ENCODE data around the gene STUB1. TPM values are rescaled to one million over a fixed set of nuclear protein-coding genes. Genes with fewer than 3 reads are reported as not detected.
A peak's percentile ranks its signal among the peaks of the same experiment; 100 is the strongest.

The STUB1 gene
- total and polyA plus RNA-seq, 4 donors, result 67.4 to 169 (median 105) TPM

DNA sequence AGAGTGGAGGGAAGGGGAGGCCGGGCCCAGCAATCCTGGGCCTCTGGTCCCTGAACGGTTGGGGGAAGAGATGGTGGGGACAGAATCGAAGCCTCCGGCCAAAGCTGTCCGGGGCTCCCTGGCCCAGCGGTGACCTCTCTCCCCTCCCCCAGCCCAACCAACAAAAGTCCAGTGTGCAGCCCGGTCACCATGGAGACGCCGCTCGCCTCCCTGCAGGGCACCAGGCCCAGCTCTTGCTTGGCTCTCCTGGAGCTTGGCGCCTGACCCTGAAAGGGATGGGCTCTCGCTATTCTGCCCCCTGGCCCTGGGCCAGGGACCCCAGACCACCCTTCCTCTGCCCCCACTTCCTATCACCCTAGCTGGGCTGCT lies 36.0 kb downstream of the STUB1 start:
- H3K36me3 ChIP-seq (ENCODE audit: control insufficient read depth in 1 of 2, insufficient read depth in 2 of 2, low read length in 1 of 2), result no peaks in the 10 kb centered on the region
- no peak overlapping the region for H3K27ac ChIP-seq (ENCODE audit: low read depth in 1 of 2, low read length in 2 of 2)
- H3K27me3 ChIP-seq (ENCODE audit: control insufficient read depth in 1 of 2, insufficient read depth in 2 of 2, low read length in 1 of 2), result no peaks in the 10 kb centered on the region
- H3K4me1 ChIP-seq (ENCODE audit: control insufficient read depth in 1 of 2, insufficient read depth in 2 of 2, low read length in 2 of 2), result no peaks in the 10 kb centered on the region
- ATAC-seq (ENCODE audit: low FRiP score) (no peak), DNase-seq (no peak)
- no peaks in the 10 kb centered on the region for H3K9me3 ChIP-seq (ENCODE audit: control insufficient read depth, low read length)
- intact Hi-C loops (cut with DNase I), result loop anchor here in 1 of 2 donors (10.0 kb wide), 1 partner anchor 259 kb away; the partner anchor contains the start of gene LMF1
- 8 to 13% methylated on average over 12 of the region's 12 CpGs for WGBS, 2 donors
- H3K4me3 ChIP-seq (ENCODE audit: low read length in 2 of 2), result no peak overlapping the region

DNA sequence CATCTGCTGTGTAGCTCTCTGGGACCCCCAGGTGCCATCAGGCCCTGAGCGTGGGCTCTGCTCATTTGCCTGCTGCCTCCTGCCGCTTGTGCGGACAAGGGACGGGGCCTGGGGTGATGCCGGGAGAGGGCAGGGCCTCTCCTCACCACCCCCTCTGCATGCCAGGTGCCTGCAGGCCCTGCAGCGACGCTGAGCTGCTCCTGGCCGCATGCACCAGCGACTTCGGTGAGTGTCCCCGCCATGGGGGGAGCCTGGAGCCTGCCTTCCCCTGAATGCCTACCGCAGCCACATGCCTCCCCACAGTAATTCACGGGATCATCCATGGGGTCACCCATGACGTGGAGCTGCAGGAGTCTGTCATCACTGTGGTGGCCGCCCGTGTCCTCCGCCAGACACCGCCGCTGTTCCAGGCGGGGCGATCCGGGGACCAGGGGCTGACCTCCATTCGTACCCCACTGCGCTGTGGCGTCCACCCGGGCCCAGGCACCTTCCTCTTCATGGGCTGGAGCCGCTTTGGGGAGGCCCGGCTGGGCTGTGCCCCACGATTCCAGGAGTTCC lies 36.6 kb downstream of the STUB1 start:
- DNase-seq, result no peak
- Histone ChIP-seq H3K4me1 (ENCODE audit: control insufficient read depth in 1 of 2, insufficient read depth in 2 of 2, low read length in 2 of 2) (no peaks in the 10 kb centered on the region), H3K27ac (ENCODE audit: low read depth in 1 of 2, low read length in 2 of 2) (no peak overlapping the region), H3K9me3 (ENCODE audit: control insufficient read depth, low read length) (no peaks in the 10 kb centered on the region), H3K4me3 (ENCODE audit: low read length in 2 of 2) (no peak overlapping the region), H3K27me3 (ENCODE audit: control insufficient read depth in 1 of 2, insufficient read depth in 2 of 2, low read length in 1 of 2) (no peaks in the 10 kb centered on the region), H3K36me3 (ENCODE audit: control insufficient read depth in 1 of 2, insufficient read depth in 2 of 2, low read length in 1 of 2) (no peaks in the 10 kb centered on the region)
- WGBS, 2 donors, result 93 to 94% methylated on average over 28 to 29 of the region's 29 CpGs
- intact Hi-C loops (cut with DNase I), result loop anchor here in 1 of 2 donors (10.0 kb wide), 1 partner anchor 258 kb away; the partner anchor contains the start of gene LMF1
- no peak for ATAC-seq (ENCODE audit: low FRiP score)

DNA sequence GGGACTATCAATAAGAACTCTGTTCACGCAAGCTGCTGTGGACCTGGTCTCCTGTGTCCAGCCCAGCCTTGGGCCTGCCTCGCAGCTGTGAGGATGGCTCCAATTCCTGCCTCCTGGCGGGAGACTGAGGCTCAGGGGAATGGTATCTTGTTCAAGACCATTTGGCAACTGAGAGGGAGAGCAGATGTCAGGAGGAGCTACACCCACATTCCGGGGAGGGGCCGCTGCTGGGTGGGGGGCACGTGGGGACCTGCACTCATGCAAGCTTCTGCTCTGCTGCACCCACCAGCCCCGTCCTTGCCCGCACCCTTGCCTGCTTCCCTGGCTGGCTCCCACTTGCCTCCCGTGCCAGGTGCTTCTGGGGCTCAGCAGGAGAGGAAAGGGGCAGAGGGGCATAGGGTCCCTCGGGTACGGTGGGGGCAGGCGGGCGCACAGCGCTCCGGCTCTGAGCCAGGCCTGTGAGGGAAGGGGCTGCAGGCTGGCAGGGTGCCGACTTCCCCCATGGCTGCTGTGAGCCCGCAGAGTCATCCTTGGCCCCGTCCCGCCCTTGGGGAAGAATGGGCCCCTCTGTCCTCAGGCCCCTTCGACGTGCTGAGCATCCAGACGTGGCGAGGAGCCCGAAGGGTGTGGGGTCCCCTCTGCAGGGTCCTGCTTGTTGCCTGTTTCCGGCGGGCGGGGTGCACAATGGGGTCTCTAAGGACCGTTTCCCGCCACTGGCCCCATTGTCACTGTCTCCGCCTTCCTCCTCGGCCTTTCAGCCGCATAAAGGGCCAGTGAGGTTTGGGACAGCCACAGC lies 37.4 kb downstream of the STUB1 start:
- H3K4me3 ChIP-seq (ENCODE audit: low read length in 2 of 2), result no peak overlapping the region
- intact Hi-C loops (cut with DNase I), result loop anchor here in 1 of 2 donors (10.0 kb wide), 1 partner anchor 257 kb away; the partner anchor contains the start of gene LMF1
- no peak for ATAC-seq (ENCODE audit: low FRiP score)

DNA sequence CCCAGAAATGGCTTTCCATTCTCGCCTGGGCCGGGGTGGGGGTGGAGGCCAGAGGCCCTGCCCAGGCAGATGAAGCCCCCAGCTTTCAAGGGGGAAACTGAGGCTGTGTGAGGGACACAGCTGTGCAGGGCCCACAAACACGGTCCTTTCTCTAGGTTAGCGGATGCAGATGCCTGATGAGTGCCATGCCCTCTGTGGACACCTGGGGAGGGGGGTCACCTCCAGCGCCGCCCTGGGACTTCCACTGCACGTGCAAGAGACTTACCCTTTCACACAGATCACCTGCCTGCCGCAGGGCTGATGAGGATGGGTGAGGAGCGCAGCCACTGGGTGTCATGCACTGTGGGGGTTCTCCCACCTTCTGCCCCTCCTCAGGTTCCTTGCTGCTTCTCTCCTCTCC lies 38.2 kb downstream of the STUB1 start:
- WGBS, 2 donors, result 94 to 97% methylated on average over 9 of the region's 9 CpGs
- no peaks in the 10 kb centered on the region for H3K27me3 ChIP-seq (ENCODE audit: control insufficient read depth in 1 of 2, insufficient read depth in 2 of 2, low read length in 1 of 2)
- H3K27ac ChIP-seq (ENCODE audit: low read depth in 1 of 2, low read length in 2 of 2), result no peak overlapping the region
- no peaks in the 10 kb centered on the region for H3K9me3 ChIP-seq (ENCODE audit: control insufficient read depth, low read length)
- intact Hi-C loops (cut with DNase I), result loop anchor here in 1 of 2 donors (10.0 kb wide), 1 partner anchor 256 kb away; the partner anchor contains the start of gene LMF1
- DNase-seq, result no peak
- no peaks in the 10 kb centered on the region for H3K36me3 ChIP-seq (ENCODE audit: control insufficient read depth in 1 of 2, insufficient read depth in 2 of 2, low read length in 1 of 2)
- no peak overlapping the region for H3K4me3 ChIP-seq (ENCODE audit: low read length in 2 of 2)
- H3K4me1 ChIP-seq (ENCODE audit: control insufficient read depth in 1 of 2, insufficient read depth in 2 of 2, low read length in 2 of 2), result no peaks in the 10 kb centered on the region
- ATAC-seq (ENCODE audit: low FRiP score), result no peak

More for the DNA sequence above, 37.4 kb downstream of the STUB1 start:
- no peak overlapping the region for H3K27ac ChIP-seq (ENCODE audit: low read depth in 1 of 2, low read length in 2 of 2)
- no peaks in the 10 kb centered on the region for H3K36me3 ChIP-seq (ENCODE audit: control insufficient read depth in 1 of 2, insufficient read depth in 2 of 2, low read length in 1 of 2)
- DNase-seq, result no peak
- no peaks in the 10 kb centered on the region for H3K4me1 ChIP-seq (ENCODE audit: control insufficient read depth in 1 of 2, insufficient read depth in 2 of 2, low read length in 2 of 2)
- H3K27me3 ChIP-seq (ENCODE audit: control insufficient read depth in 1 of 2, insufficient read depth in 2 of 2, low read length in 1 of 2), result no peaks in the 10 kb centered on the region
- H3K9me3 ChIP-seq (ENCODE audit: control insufficient read depth, low read length), result no peaks in the 10 kb centered on the region
- WGBS, 2 donors, result 87% methylated on average over 27 to 32 of the region's 32 CpGs

DNA sequence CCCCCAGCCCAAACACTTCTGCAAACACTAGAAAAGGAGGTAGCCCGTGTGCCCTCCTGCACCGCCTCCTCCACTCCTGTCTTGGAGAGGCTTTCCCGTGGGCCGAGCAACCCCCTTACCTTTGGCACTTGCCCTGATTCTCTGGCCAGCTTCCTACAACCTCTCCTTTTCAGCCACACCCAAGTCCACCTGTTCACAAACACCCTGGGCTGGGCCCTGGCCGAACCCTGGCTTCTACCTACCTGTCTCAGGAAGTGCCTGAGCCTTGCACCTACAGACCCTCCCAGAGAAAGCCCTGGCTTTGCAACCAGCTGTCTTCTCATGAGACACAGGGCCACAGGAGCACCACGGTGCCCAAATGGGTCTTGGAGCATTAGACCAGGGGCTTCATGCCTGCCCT lies 38.7 kb downstream of the STUB1 start:
- ATAC-seq (ENCODE audit: low FRiP score) (no peak), DNase-seq (no peak)
- 84 to 95% methylated on average over 6 of the region's 6 CpGs for WGBS, 2 donors
- Histone ChIP-seq H3K4me3 (ENCODE audit: low read length in 2 of 2) (no peak overlapping the region), H3K4me1 (ENCODE audit: control insufficient read depth in 1 of 2, insufficient read depth in 2 of 2, low read length in 2 of 2) (no peaks in the 10 kb centered on the region), H3K27ac (ENCODE audit: low read depth in 1 of 2, low read length in 2 of 2) (no peak overlapping the region), H3K9me3 (ENCODE audit: control insufficient read depth, low read length) (no peaks in the 10 kb centered on the region), H3K27me3 (ENCODE audit: control insufficient read depth in 1 of 2, insufficient read depth in 2 of 2, low read length in 1 of 2) (no peaks in the 10 kb centered on the region), H3K36me3 (ENCODE audit: control insufficient read depth in 1 of 2, insufficient read depth in 2 of 2, low read length in 1 of 2) (no peaks in the 10 kb centered on the region)
- intact Hi-C loops (cut with DNase I), result loop anchor here in 1 of 2 donors (10.0 kb wide), 1 partner anchor 256 kb away; the partner anchor contains the start of gene LMF1

DNA sequence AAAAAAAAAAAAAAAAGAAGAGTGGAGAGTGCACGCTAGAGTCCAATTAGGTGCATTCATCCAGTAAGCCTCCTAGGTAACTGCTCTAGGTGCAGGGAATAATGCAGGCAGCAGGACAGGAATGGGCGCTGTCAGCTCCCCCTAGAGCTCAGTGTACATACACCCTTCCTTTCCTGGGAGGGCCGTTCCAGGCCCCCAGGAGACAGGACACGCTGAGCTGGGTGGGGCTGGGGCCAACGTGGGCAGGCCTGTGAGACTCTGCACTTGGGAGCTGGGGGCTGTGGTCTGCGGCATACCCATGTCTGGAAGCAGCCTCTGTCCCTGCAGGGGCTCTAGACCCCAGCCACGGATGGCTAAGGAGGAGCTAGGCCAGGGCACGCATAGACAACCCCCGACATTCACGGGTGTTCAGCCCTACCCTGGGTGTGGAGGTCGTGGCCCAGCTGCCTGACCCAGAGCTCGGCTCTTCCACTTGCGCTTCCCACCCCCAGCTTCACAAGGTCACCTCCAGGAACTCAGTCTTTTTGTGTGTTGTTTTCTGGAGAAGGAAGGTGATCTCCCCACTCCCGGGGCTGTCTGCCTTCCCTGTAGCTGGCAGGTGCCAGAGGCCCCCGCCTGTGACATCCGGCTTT lies 39.7 kb downstream of the STUB1 start:
- intact Hi-C loops (cut with DNase I), result loop anchor here in 1 of 2 donors (2.0 to 10.0 kb wide), 2 partner anchors 21 to 255 kb away; partner anchors contain the start of genes CIAO3 and LMF1
- Histone ChIP-seq H3K27me3 (ENCODE audit: control insufficient read depth in 1 of 2, insufficient read depth in 2 of 2, low read length in 1 of 2) (no peaks in the 10 kb centered on the region), H3K4me1 (ENCODE audit: control insufficient read depth in 1 of 2, insufficient read depth in 2 of 2, low read length in 2 of 2) (no peaks in the 10 kb centered on the region), H3K27ac (ENCODE audit: low read depth in 1 of 2, low read length in 2 of 2) (no peak overlapping the region), H3K4me3 (ENCODE audit: low read length in 2 of 2) (no peak overlapping the region), H3K9me3 (ENCODE audit: control insufficient read depth, low read length) (no peaks in the 10 kb centered on the region), H3K36me3 (ENCODE audit: control insufficient read depth in 1 of 2, insufficient read depth in 2 of 2, low read length in 1 of 2) (no peaks in the 10 kb centered on the region)
- WGBS, 2 donors, result 16 to 21% methylated on average over 16 of the region's 16 CpGs
- DNase-seq, result no peak
- ATAC-seq (ENCODE audit: low FRiP score), result no peak

DNA sequence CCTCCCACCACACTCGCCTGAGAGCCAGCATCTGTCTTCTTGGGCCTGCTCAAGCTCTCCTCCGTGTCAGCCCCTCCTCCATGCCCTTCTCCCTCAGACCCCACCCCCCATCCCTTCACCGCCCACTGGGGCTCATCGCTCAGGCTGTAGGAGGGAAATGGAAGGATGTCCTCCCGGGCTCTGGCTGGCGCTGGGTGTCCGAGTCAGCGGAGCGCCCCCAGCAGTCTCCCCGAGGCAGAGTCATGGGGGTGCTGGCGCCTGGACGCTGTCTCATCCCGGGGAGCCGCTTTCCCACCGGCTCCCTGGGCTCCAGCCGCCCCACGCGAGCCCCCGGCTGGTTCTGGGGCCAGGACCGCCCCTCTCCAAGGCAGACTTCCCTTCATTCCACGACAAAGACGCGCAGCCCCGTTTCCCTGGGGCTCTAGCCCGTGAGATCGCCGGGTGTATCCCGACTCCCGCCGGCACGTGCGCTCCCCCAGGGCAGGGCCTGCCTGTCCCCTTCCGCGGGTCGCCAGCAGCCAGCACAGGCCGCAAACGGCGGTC lies 40.3 kb downstream of the STUB1 start:
- Histone ChIP-seq H3K27me3 (ENCODE audit: control insufficient read depth in 1 of 2, insufficient read depth in 2 of 2, low read length in 1 of 2) (no peaks in the 10 kb centered on the region), H3K9me3 (ENCODE audit: control insufficient read depth, low read length) (no peaks in the 10 kb centered on the region), H3K4me1 (ENCODE audit: control insufficient read depth in 1 of 2, insufficient read depth in 2 of 2, low read length in 2 of 2) (no peaks in the 10 kb centered on the region), H3K27ac (ENCODE audit: low read depth in 1 of 2, low read length in 2 of 2) (peak overlapping the region in 1 of 2 donors; percentile 48), H3K4me3 (ENCODE audit: low read length in 2 of 2) (peak overlapping the region; percentile 60 to 68), H3K36me3 (ENCODE audit: control insufficient read depth in 1 of 2, insufficient read depth in 2 of 2, low read length in 1 of 2) (no peaks in the 10 kb centered on the region)
- DNase-seq (no peak), ATAC-seq (ENCODE audit: low FRiP score) (peak; percentile 2)
- intact Hi-C loops (cut with DNase I), result loop anchor here in 1 of 2 donors (2.0 kb wide), 1 partner anchor 20 kb away; the partner anchor contains the start of gene CIAO3
- WGBS, 2 donors, result 0% methylated on average over 38 of the region's 38 CpGs

DNA sequence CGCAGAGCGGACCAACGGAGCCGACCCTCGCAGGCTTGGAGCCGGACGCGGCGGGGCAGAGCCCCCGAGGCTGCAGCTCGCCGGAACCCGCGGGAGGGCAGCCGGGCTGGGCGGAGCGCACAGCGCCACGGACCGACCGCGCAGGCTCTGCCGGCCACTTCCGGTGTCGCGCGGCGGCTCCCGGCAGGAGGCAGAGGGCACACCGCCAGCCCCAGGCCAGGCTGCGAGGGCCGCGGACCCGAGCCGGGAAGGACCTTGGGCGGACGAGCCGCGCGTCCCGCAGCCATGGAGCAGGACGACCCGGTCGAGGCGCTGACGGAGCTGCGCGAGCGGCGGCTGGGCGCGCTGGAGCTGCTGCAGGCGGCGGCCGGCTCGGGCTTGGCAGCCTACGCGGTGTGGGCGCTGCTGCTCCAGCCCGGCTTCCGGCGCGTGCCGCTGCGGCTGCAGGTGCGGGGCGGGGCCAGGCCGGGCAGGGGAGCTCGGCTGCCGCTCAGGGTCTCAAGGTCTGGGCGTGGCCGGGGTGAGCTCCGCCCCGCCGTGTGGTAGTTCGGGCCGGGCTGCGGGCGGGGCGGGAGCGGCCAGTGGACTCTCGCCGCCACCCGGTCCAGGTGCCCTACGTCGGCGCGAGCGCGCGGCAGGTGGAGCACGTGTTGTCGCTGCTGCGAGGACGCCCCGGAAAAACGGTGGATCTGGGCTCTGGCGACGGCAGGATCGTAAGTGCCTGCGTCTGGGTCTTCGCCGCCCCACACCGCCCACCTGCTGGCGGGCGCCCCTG lies 41.0 kb downstream of the STUB1 start, which contains the start of gene ANTKMT:
ANTKMT (plus strand) TSS at position 157 of the 775 bp plus-strand sequence; CDS start at position 286, 129 bp downstream.
- ATAC-seq (ENCODE audit: low FRiP score) (peak; percentile 80), DNase-seq (peak; percentile 80 to 92)
- Histone ChIP-seq H3K9me3 (ENCODE audit: control insufficient read depth, low read length) (no peaks in the 10 kb centered on the region), H3K4me3 (ENCODE audit: low read length in 2 of 2) (peak within 1 kb of the TSS; percentile 60 to 68), H3K4me1 (ENCODE audit: control insufficient read depth in 1 of 2, insufficient read depth in 2 of 2, low read length in 2 of 2) (no peaks in the 10 kb centered on the region), H3K27me3 (ENCODE audit: control insufficient read depth in 1 of 2, insufficient read depth in 2 of 2, low read length in 1 of 2) (no peaks in the 10 kb centered on the region), H3K27ac (ENCODE audit: low read depth in 1 of 2, low read length in 2 of 2) (peak within 1 kb of the TSS in 1 of 2 donors; percentile 48), H3K36me3 (ENCODE audit: control insufficient read depth in 1 of 2, insufficient read depth in 2 of 2, low read length in 1 of 2) (no peaks in the 10 kb centered on the region)
- 7% methylated on average over 80 to 106 of the region's 106 CpGs for WGBS, 2 donors
- intact Hi-C loops (cut with DNase I), result loop anchor here in 1 of 2 donors (2.0 kb wide), 1 partner anchor 20 kb away; the partner anchor contains the start of gene CIAO3

All from aorta (tissue), 5 donors.